ENCODE measurements around the gene TMPRSS9.

GRCh38 chr19:2357279-2358206 lies 2.5 kb upstream of the TMPRSS9 start:
- TF ChIP-seq CTCF (IDR thresholded peaks at IDR 0.05): no peak
- no peak for TF ChIP-seq POLR2A (IDR thresholded peaks at IDR 0.05)

All from thyroid gland (tissue), 4 donors.